Amygdala (tissue), 56 donors: ENCODE data around the gene IL17RE.
"Not testable (repeated sequence)": the region's sequence is repeated elsewhere in the genome, so short reads cannot be mapped to it uniquely, and the experiment has no call there.

Source experiments
- DNase-seq, 56 donors: peaks; one replicate each; lab custom pipeline; 2025; lab: John Stamatoyannopoulos, UW

The IL17RE gene

GRCh38 chr3:9932535-9932842, 29.8 kb downstream of the IL17RE start:
- DNase-seq = peak in 1 of 56 donors; percentile 66

DNA sequence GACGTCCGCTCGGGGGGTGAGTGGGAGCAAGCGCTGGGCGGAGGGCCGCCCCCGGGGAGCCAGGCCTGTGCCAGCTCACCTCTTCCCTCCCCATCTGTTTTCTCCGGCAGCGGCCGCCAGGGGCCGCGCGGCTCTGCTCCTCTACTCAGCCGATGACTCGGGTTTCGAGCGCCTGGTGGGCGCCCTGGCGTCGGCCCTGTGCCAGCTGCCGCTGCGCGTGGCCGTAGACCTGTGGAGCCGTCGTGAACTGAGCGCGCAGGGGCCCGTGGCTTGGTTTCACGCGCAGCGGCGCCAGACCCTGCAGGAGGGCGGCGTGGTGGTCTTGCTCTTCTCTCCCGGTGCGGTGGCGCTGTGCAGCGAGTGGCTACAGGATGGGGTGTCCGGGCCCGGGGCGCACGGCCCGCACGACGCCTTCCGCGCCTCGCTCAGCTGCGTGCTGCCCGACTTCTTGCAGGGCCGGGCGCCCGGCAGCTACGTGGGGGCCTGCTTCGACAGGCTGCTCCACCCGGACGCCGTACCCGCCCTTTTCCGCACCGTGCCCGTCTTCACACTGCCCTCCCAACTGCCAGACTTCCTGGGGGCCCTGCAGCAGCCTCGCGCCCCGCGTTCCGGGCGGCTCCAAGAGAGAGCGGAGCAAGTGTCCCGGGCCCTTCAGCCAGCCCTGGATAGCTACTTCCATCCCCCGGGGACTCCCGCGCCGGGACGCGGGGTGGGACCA, 30.4 kb downstream of the IL17RE start:
- peak in 44 of 56 donors; percentile 18 to 76 (median 60) for DNase-seq

DNA sequence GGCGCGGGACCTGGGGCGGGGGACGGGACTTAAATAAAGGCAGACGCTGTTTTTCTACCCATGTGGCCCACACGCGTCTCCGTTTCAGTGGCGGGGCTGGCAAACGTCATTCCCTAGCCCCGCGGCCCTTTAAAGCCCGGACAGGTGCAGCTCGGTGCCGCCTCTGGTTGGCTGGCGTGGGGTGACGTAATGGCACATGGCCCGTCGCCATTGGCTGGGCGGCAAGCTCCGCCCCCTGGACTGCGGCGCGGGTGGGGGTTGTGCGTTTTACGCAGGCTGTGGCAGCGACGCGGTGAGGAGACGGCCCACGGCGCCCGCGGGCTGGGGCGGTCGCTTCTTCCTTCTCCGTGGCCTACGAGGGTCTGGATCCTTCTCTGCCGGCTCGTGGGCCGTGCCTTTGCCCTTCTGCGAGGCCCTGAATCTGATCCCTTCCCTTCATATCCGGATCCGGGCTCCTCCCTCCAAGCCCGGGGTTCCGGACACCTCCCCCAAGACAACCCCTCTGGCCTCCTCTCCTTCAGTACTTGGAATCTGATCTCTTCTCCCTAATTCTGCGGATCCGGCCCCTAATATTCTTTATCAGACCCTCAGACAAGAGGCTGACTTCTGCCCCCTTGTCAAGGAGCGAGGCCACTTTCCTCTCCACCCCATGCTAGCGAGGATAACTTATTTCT, 31.1 kb downstream of the IL17RE start, which contains the start of gene CRELD1:
Gene CRELD1 (plus strand): TSS at position 274 of the 674 bp plus-strand sequence. CDS start 605 bp downstream, outside the sequence.
- DNase-seq = peak; percentile 38 to 98 (median 94)

DNA sequence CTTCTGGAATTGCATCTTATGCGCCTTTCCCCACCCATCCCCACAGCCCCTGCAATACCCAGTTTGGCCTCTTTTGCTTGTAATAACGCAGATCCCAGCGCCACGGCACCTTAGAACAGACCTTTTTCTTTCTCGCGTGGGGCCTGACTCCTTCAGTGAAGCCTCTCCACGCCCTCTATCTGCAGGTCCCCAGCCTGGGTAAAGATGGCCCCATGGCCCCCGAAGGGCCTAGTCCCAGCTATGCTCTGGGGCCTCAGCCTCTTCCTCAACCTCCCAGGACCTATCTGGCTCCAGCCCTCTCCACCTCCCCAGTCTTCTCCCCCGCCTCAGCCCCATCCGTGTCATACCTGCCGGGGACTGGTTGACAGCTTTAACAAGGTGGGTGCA, 31.6 kb downstream of the IL17RE start:
- DNase-seq = peak in 2 of 56 donors; percentile 6 to 34

DNA sequence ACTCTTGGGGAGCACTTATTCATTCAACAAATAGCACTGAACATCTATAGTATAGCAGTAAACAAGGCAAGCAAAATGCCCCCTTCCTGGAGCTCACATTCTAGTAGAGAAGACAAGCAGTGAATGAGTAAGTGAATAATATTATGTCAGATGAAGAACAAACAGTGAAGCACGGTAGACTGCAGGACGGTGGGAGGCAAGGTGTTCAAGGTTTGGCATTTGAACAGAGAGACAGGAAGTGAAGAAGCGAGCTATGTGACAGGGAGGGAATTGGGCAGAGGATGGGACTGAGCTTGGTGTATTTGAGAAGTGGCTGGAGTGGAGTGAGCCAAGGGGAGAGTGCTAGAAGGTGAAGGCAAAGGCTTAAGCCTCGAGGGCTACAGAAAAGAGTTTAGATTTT, 32.3 kb downstream of the IL17RE start:
- DNase-seq = no peak

DNA sequence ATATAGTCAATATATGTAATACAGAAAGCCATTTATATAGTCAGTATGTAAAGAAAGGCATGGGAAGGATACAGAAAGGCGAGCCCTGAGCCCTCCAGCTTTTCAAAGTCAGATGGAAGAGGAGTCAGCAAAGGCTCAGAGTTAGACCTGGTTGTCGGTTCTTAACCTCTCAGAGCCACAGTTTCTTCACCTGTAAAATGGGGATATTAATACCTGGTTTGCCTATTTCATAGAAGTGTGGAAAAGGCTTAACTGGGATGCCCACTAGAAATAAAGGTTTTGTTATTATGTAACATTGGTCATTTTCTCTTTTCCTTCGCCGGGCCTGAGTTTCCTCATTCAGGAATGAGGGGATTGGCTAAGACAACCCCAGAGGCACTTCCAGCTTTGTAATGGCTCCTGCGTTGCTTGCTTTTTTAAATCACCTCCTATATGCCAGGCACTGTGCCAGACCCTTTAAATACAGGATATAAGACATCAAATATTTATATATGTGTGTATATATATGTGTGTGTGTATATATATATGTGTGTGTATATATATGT, 33.4 kb downstream of the IL17RE start:
- DNase-seq = no peak

DNA sequence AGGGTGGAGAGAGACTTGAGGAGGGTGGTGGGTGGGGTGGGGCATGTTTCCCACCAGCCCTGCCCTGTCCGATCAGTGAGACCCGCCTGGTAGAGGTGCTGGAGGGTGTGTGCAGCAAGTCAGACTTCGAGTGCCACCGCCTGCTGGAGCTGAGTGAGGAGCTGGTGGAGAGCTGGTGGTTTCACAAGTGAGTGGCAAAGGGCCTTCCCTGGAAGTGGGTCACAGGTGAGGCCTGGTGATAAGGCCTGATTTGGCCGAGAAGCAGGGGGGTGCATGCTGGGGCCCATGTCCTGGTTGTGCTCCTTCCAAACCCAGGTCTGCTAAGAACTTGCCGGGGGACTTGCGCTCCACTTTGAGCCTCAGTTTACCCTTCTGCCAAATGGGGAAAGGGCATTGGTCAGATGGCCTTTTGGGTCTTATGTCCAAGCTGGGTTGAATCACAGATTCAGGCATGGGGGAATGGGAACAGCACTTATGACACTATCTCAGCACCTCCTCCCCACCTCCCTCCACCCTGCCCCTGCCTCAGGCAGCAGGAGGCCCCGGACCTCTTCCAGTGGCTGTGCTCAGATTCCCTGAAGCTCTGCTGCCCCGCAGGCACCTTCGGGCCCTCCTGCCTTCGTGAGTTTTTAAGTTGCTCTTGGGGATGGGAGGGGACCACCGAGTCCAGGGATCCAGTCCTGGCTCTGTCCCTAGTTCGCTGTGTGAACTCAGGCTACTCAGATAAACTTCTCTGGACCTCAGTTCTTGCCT, 35.0 kb downstream of the IL17RE start:
- no peak for DNase-seq

GRCh38 chr3:9938966-9939365, 36.3 kb downstream of the IL17RE start:
- DNase-seq = no peak

- DNase-seq = not testable (repeated sequence)
Observed at GRCh38 chr3:9939906-9940305, 37.3 kb downstream of the IL17RE start.

GRCh38 chr3:9940746-9941145, 38.1 kb downstream of the IL17RE start:
- DNase-seq = no peak

DNA sequence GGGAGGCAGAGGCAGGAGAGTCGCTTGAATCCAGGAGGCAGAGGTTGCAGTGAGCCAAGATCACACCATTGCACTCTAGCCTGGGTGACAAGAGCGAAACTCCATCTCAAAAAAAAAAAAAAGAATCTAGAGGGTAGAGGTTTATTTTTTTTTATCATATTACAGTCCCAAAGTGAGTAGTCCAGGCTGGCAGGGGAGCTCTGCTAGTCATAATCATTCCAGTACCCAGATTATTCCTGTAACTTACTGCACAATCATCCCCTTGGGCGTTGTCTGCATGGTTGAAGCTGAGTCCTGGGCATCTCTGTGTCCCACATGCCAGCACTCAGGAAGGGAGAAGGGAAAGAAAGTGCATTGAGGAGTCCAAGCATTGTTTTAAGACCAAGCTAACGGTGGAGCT, 39.5 kb downstream of the IL17RE start:
- no peak for DNase-seq

DNA sequence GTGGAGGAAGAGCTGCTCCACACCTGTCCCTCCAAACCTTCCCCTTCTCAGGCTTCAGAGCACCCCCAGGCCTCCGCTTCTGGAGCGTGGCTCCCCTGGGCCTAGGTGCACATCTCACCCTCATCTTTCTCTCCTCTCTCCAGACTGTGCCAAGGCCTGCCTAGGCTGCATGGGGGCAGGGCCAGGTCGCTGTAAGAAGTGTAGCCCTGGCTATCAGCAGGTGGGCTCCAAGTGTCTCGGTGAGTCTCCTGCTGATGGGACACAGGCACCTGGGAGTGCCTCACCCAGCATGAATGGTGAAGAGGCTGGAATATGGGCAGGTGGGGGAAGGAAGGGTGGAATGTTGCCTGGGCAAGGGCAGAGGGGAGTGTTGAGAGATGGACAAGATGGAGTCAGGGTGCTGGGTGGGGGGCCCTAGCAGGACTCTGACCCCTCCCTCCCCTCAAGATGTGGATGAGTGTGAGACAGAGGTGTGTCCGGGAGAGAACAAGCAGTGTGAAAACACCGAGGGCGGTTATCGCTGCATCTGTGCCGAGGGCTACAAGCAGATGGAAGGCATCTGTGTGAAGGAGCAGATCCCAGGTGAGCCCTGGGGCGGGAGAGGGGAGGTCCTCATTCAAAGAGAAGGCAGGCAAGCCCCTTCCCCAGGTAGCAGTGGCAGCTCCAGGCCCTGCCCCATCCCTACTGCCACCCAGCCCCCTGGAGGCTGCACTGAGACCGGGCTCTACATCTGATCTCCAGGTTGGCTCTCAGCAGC, 40.5 kb downstream of the IL17RE start:
- DNase-seq = no peak

DNA sequence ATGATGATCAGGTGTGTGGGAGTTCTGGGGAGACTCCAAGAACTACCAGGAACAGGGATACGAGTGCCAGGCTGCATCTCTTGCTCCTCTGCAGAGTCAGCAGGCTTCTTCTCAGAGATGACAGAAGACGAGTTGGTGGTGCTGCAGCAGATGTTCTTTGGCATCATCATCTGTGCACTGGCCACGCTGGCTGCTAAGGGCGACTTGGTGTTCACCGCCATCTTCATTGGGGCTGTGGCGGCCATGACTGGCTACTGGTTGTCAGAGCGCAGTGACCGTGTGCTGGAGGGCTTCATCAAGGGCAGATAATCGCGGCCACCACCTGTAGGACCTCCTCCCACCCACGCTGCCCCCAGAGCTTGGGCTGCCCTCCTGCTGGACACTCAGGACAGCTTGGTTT, 41.6 kb downstream of the IL17RE start:
- peak in 5 of 56 donors; percentile 8 to 34 (median 21) for DNase-seq

DNA sequence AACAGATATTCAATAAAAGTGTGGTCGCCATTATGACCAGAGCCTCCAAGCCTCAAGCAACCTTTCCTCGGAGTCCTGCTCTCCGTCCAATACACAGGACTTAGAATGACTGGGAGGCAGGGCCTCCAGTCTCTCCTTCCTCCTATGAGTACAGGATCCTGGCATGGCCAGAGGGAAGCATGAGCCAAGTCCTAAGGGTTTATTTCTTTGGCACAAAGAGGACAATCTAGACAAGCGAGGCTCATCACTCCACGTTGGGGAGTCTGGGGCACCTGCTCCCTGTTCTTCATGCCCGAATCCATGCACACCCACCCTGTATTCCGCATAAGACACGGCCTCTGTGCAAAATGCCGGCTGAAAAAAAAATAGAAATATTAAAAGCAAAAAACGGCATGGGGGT, 42.7 kb downstream of the IL17RE start:
- DNase-seq = no peak

GRCh38 chr3:9946112-9947024, 43.7 kb downstream of the IL17RE start:
- DNase-seq = peak in 52 of 56 donors; percentile 19 to 86 (median 68)

- DNase-seq = peak in 42 of 56 donors; percentile 17 to 84 (median 54)
Observed at GRCh38 chr3:9947025-9947995, 44.7 kb downstream of the IL17RE start.

GRCh38 chr3:9948586-9948985, 45.9 kb downstream of the IL17RE start:
- DNase-seq = no peak

GRCh38 chr3:9949115-9949514, 46.5 kb downstream of the IL17RE start:
- DNase-seq = no peak
